OCI-LY7 (cell line): ENCODE data around the gene CLMN. TPM values are rescaled to one million over a fixed set of nuclear protein-coding genes. Genes with fewer than 3 reads are reported as not detected.

Experiments used
- BruUV-seq: library from RNA; stranded (reverse); fragments of 400-500 nt; replicated peaks from 2 replicates; lab custom pipeline; 2021; lab: Mats Ljungman, UMichigan
- CTCF ChIA-PET: fragments of 300-600 bp; sonication (Branson Sonifier 250); formaldehyde crosslinking; loops from one replicate; lab custom pipeline; 2022; ENCODE audit warnings: antibody characterized with exemption; ENCODE audit not compliant: unreplicated experiment; lab: Charles Lee
- POLR2A ChIA-PET: fragments of 300-600 bp; sonication (Branson Sonifier 250); formaldehyde crosslinking; loops from one replicate; lab custom pipeline; 2022; ENCODE audit warnings: antibody characterized with exemption; lab: Charles Lee
- DNase-seq: peaks from one replicate; pipeline ENCODE4 v3.0.0-alpha.2; 2015; ENCODE audit warnings: low spot score
- H2AFZ ChIP-seq: fragments of 200-600 bp; sonication (generic), shearing (Covaris generic); 2 replicates; pipeline ENCODE4 v1.6.1; 2014; ENCODE audit warnings: mild to moderate bottlenecking, antibody characterized with exemption, low read length, moderate library complexity
- H3K27ac ChIP-seq: fragments of 200-600 bp; sonication (generic); 2 replicates; pipeline ENCODE4 v1.5.1; 2014; ENCODE audit warnings: mixed run types, low read depth, mild to moderate bottlenecking, moderate library complexity, low read length, inconsistent platforms; ENCODE audit not compliant: poor library complexity, severe bottlenecking
- H3K36me3 ChIP-seq: fragments of 200-600 bp; sonication (generic); 2 replicates; pipeline ENCODE4 v1.6.1; 2014; ENCODE audit warnings: mild to moderate bottlenecking, antibody characterized with exemption, low read length, moderate library complexity, mixed read lengths; ENCODE audit not compliant: insufficient read depth
- H3K4me1 ChIP-seq: fragments of 200-600 bp; sonication (generic); 2 replicates; pipeline ENCODE4 v1.5.1; 2014; ENCODE audit warnings: mild to moderate bottlenecking, low read length; ENCODE audit not compliant: insufficient read depth, poor library complexity, severe bottlenecking
- H3K4me2 ChIP-seq: fragments of 200-600 bp; sonication (generic); 2 replicates; pipeline ENCODE4 v1.6.1; 2014; ENCODE audit warnings: mild to moderate bottlenecking, low read length
- H3K4me3 ChIP-seq: fragments of 200-600 bp; sonication (generic); 2 replicates; pipeline ENCODE4 v1.5.1; 2014; ENCODE audit warnings: mild to moderate bottlenecking, low read depth, low read length; ENCODE audit not compliant: poor library complexity, severe bottlenecking
- H3K79me2 ChIP-seq: fragments of 200-600 bp; sonication (generic); 2 replicates; pipeline ENCODE4 v1.6.1; 2016; ENCODE audit warnings: low read depth, mild to moderate bottlenecking, low read length, moderate library complexity, mixed read lengths; ENCODE audit not compliant: insufficient read depth
- H3K9me2 ChIP-seq: fragments of 200-600 bp; sonication (generic); 2 replicates; pipeline ENCODE4 v1.6.1; 2016; ENCODE audit warnings: mild to moderate bottlenecking, low read length, mixed read lengths; ENCODE audit not compliant: insufficient read depth
- H3K9me3 ChIP-seq: fragments of 200-600 bp; sonication (generic); 2 replicates; pipeline ENCODE4 v1.6.1; 2014; ENCODE audit warnings: mild to moderate bottlenecking, mixed run types, low read length, mixed read lengths
- H4K20me1 ChIP-seq: fragments of 200-600 bp; sonication (generic); 2 replicates; pipeline ENCODE4 v1.6.1; 2014; ENCODE audit warnings: mild to moderate bottlenecking, antibody characterized with exemption, low read length, moderate library complexity, mixed read lengths; ENCODE audit not compliant: insufficient read depth
- CTCF ChIP-seq: fragments of 200-600 bp; sonication (generic); conservative IDR thresholded peaks from 2 replicates; pipeline ENCODE4 v1.5.1; 2014; ENCODE audit warnings: mild to moderate bottlenecking, antibody characterized with exemption, low read length, moderate library complexity, mixed read lengths
- EZH2phosphoT487 ChIP-seq: fragments of 200-600 bp; sonication (generic); IDR thresholded peaks from 2 replicates; pipeline ENCODE4 v1.6.1; 2018; ENCODE audit warnings: low read depth, borderline replicate concordance, mild to moderate bottlenecking, mixed run types, antibody characterized with exemption, low read length, moderate library complexity, mixed read lengths
- intact Hi-C: fragments of 100-400 bp; cut with micrococcal nuclease; formaldehyde crosslinking; loops from one replicate; pipeline ENCODE4 v1.10.0; 2022; ENCODE audit not compliant: unreplicated experiment
- total RNA-seq, 2 experiments: library from RNA; depleted of rRNA in 1 of 2; stranded (reverse); fragments of >200 nt in 1 of 2; shearing (Covaris generic) in 1 of 2; gene quantifications; 2 replicates each; pipeline ENCODE4 v1.2.3, GENCODE V29; 2014 to 2022

Gene CLMN
- total RNA-seq, 2 experiments from 2014 or later: 6.8 to 12.0 TPM

DNA sequence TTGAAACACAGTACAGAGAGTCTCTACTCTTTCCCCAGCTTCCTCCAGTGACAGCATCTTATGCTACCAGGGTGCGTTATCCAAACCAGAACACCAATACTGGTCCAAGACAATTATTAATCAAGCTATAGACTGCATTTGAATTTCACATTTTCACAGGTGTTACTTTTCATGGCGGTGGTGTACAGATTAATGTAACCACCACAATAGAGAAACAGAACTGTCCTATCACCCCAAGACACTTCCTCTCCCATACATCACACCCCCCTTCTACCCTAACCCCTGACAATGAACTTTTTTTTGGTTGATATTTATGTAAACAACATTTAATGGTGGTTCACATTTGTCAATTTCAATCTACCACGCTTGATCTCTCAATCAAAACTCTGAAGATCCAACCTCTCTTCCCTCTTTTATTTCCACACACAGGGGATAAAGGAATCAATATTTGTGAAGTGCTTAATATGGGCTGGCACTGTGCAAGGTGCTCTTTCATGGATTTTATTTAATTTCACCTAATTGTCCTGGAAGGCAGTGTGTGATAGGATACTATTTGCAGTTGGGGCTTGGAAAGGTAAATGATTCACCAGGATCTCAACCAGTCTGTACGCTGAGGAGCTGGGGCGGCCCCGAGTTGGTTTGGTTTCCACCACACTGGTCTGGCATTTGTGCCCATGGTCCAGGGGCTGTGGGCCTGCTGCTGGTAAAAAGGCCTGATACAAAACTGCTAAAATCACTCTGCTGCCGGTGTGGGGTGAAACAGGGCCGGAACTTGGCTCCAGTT, 107.8 kb downstream of the CLMN start:
- H3K27ac ChIP-seq: no peak overlapping the region

GRCh38 chr14:95210699-95211098, 109.0 kb downstream of the CLMN start:
- TF ChIP-seq EZH2phosphoT487 (no peak), CTCF (no peak)
- DNase-seq: no peak
- no peaks in the 10 kb centered on the region for H3K9me3 ChIP-seq
- intact Hi-C loops: no loop called here
- H3K79me2 ChIP-seq: no peaks in the 10 kb centered on the region
- no peaks in the 10 kb centered on the region for H3K9me2 ChIP-seq
- BruUV-seq: no TSS peak
- H4K20me1 ChIP-seq: no peaks in the 10 kb centered on the region
- no peaks in the 10 kb centered on the region for H3K4me1 ChIP-seq
- POLR2A ChIA-PET: no interaction called here
- no peak overlapping the region for H2AFZ ChIP-seq
- no peak overlapping the region for H3K4me2 ChIP-seq
- H3K4me3 ChIP-seq: no peak overlapping the region
- CTCF ChIA-PET: no interaction called here
- no peaks in the 10 kb centered on the region for H3K36me3 ChIP-seq
- H3K27ac ChIP-seq: no peak overlapping the region

More for the DNA sequence above, 107.8 kb downstream of the CLMN start:
- H4K20me1 ChIP-seq: no peaks in the 10 kb centered on the region
- H3K4me2 ChIP-seq: no peak overlapping the region
- DNase-seq: no peak
- ChIA-PET CTCF (no interaction called here), POLR2A (interaction anchor here (0.6 to 0.7 kb wide), 4 partner anchors 12 to 1890 kb away, joined by 3 to 4 read pairs (median 4); no protein-coding TSS in a partner anchor)
- no peaks in the 10 kb centered on the region for H3K9me3 ChIP-seq
- H3K9me2 ChIP-seq: no peaks in the 10 kb centered on the region
- H3K4me1 ChIP-seq: no peaks in the 10 kb centered on the region
- intact Hi-C loops: no loop called here
- TF ChIP-seq EZH2phosphoT487 (no peak), CTCF (no peak)
- H3K4me3 ChIP-seq: no peak overlapping the region
- no peaks in the 10 kb centered on the region for H3K79me2 ChIP-seq
- H2AFZ ChIP-seq: no peak overlapping the region
- BruUV-seq: no TSS peak
- H3K36me3 ChIP-seq: no peaks in the 10 kb centered on the region

- CTCF ChIA-PET: no interaction called here
- H3K36me3 ChIP-seq: no peaks in the 10 kb centered on the region
- BruUV-seq: no TSS peak
Measured at GRCh38 chr14:95208598-95208997, 111.1 kb downstream of the CLMN start.

More at GRCh38 chr14:95208598-95208997, 111.1 kb downstream of the CLMN start:
- DNase-seq: no peak
- H3K79me2 ChIP-seq: no peaks in the 10 kb centered on the region
- intact Hi-C loops: no loop called here
- no peak overlapping the region for H3K27ac ChIP-seq
- no peaks in the 10 kb centered on the region for H3K4me1 ChIP-seq
- no peak overlapping the region for H3K4me2 ChIP-seq
- H4K20me1 ChIP-seq: no peaks in the 10 kb centered on the region
- no peaks in the 10 kb centered on the region for H3K9me3 ChIP-seq
- POLR2A ChIA-PET: no interaction called here
- H3K9me2 ChIP-seq: no peaks in the 10 kb centered on the region
- no peak overlapping the region for H3K4me3 ChIP-seq
- TF ChIP-seq EZH2phosphoT487: no peak
- TF ChIP-seq CTCF: no peak
- no peak overlapping the region for H2AFZ ChIP-seq
